Karpas-422 (cell line): ENCODE measurements around the gene SH3RF1. TPM values are rescaled to one million over a fixed set of nuclear protein-coding genes. Genes with fewer than 3 reads are reported as not detected.

Experiments
- DNase-seq: peaks from one replicate; pipeline ENCODE4 v3.0.0-alpha.2; 2015
- H2AFZ ChIP-seq: fragments of 200-600 bp; sonication (generic); 2 replicates; pipeline ENCODE4 v1.6.1; 2014; ENCODE audit warnings: antibody characterized with exemption, low read length, mixed read lengths
- H3K27ac ChIP-seq: fragments of 200-600 bp; sonication (generic); 2 replicates; pipeline ENCODE4 v1.5.1; 2014; ENCODE audit warnings: mild to moderate bottlenecking, low read length, moderate library complexity
- H3K27me3 ChIP-seq: fragments of 200-600 bp; sonication (generic); 2 replicates; pipeline ENCODE4 v1.6.1; 2014; ENCODE audit warnings: low read length, mixed read lengths
- H3K36me3 ChIP-seq: fragments of 200-600 bp; sonication (generic); 2 replicates; pipeline ENCODE4 v1.6.1; 2014; ENCODE audit warnings: low read length, mixed read lengths; ENCODE audit not compliant: insufficient read depth
- H3K4me1 ChIP-seq: fragments of 200-600 bp; sonication (generic); 2 replicates; pipeline ENCODE4 v1.6.1; 2014; ENCODE audit warnings: mild to moderate bottlenecking, low read length, mixed read lengths
- H3K4me2 ChIP-seq: fragments of 200-600 bp; sonication (generic); 2 replicates; pipeline ENCODE4 v1.6.1; 2014; ENCODE audit warnings: low read length, low read depth, mild to moderate bottlenecking; ENCODE audit not compliant: poor library complexity, severe bottlenecking
- H3K4me3 ChIP-seq: fragments of 200-600 bp; sonication (generic); 2 replicates; pipeline ENCODE4 v1.5.1; 2014; ENCODE audit warnings: mild to moderate bottlenecking, antibody characterized with exemption, low read length, mixed read lengths
- H3K79me2 ChIP-seq: fragments of 200-600 bp; sonication (generic); 2 replicates; pipeline ENCODE4 v1.6.1; 2014; ENCODE audit warnings: mild to moderate bottlenecking, low read length, mixed read lengths
- H3K9ac ChIP-seq: fragments of 200-600 bp; sonication (generic); 2 replicates; pipeline ENCODE4 v1.6.0; 2014; ENCODE audit warnings: low read length
- H3K9me2 ChIP-seq: fragments of 200-600 bp; sonication (generic), shearing (Covaris generic); replicated peaks from 2 replicates; pipeline ENCODE4 v1.6.0; 2014; ENCODE audit warnings: mild to moderate bottlenecking, low read length, moderate library complexity; ENCODE audit not compliant: insufficient read depth
- H3K9me3 ChIP-seq: fragments of 300-700, 200-600 bp; sonication (generic); 2 replicates; pipeline ENCODE4 v1.6.1; 2014; ENCODE audit warnings: low read length, mixed read lengths
- H4K20me1 ChIP-seq: fragments of 200-600 bp; sonication (generic); 2 replicates; pipeline ENCODE4 v1.6.1; 2014; ENCODE audit warnings: mild to moderate bottlenecking, antibody characterized with exemption, low read length, low read depth; ENCODE audit not compliant: insufficient read depth
- total RNA-seq: library from RNA; depleted of rRNA; stranded (reverse); fragments of >200 nt; shearing (Covaris generic); gene quantifications from 2 replicates; pipeline ENCODE4 v1.2.3, GENCODE V29; 2014; ENCODE audit warnings: low replicate concordance

SH3RF1 gene
- total RNA-seq, 1 experiment from 2014 or later, result not detected

DNA sequence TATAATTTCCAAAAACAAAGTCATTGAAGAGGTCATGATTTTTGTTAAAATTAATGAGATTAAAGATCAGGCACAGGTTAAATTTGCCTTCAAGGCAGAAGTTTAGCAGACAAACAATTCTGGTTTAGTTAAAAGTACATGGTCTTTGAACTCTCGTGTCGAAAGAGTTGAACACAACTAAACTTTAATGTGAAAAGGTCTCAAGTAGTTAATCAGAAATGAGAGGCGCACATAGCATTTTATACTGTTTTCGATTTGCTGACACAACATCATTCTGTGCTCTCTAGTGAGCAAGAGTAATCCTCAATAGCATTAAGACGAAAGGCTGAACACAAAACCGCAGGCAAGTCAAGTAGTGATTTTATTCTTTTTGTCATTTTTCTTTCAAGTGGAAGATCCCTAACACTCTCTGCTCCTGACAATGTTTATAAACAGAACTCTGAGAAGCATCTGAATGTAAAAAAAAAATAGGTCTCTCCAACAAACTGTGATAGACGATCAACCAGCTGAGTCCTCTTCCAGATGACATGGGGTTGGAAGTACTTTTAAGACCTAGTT, 49.8 kb downstream of the SH3RF1 start:
- Histone ChIP-seq H2AFZ (no peak overlapping the region), H3K9me3 (no peaks in the 10 kb centered on the region), H4K20me1 (no peaks in the 10 kb centered on the region), H3K4me3 (no peak overlapping the region), H3K9ac (no peak overlapping the region), H3K27me3 (no peaks in the 10 kb centered on the region), H3K79me2 (no peaks in the 10 kb centered on the region), H3K36me3 (no peaks in the 10 kb centered on the region), H3K4me1 (no peaks in the 10 kb centered on the region), H3K4me2 (no peak overlapping the region), H3K27ac (no peak overlapping the region), H3K9me2 (no peaks in the 10 kb centered on the region)
- no peak for DNase-seq

DNA sequence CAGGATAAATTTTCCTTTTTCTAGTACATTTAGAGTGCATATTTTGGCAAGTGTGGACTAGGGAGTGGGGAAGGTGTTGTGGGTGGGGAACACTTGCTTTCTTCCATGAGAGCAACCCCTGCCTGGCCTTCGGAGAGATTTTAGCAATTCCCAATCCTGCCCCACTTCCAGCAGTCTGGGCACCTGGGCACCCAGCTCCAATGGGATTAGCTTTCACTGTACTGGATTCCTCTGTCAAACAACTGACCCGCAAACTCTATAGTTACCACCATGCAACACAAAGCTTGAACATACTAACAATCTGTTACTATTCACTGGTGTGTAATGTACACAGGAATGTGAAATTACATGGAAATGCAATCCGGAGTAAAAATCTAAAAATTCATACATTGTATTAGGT, 50.3 kb downstream of the SH3RF1 start:
- no peaks in the 10 kb centered on the region for H3K79me2 ChIP-seq
- no peaks in the 10 kb centered on the region for H3K36me3 ChIP-seq
- H2AFZ ChIP-seq, result no peak overlapping the region
- DNase-seq, result no peak
- H3K9me3 ChIP-seq, result no peaks in the 10 kb centered on the region
- H3K9ac ChIP-seq, result no peak overlapping the region
- no peaks in the 10 kb centered on the region for H3K4me1 ChIP-seq
- H3K4me3 ChIP-seq, result no peak overlapping the region
- no peaks in the 10 kb centered on the region for H3K27me3 ChIP-seq
- H3K9me2 ChIP-seq, result no peaks in the 10 kb centered on the region
- no peak overlapping the region for H3K27ac ChIP-seq
- H4K20me1 ChIP-seq, result no peaks in the 10 kb centered on the region
- no peak overlapping the region for H3K4me2 ChIP-seq

DNA sequence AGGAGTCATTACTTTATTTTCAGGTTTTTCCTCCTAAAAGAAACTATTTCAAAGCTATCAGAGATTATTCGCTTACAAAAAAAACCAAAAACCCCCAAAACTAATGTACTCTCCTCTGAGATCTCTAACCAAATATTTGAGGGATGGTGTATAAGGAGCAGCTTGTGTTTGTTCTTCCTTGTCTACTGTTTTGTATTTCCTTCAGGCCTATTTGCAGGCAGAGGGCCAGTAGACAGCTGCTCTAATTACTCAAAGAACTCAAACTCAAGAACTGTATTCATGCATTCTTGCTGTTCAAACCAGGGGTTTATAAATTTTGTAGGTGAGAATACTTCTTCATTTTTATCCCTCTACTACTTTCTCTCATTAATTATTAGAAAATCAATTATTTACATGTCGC, 51.3 kb downstream of the SH3RF1 start:
- no peak overlapping the region for H3K27ac ChIP-seq
- DNase-seq, result no peak
- no peaks in the 10 kb centered on the region for H3K79me2 ChIP-seq
- H4K20me1 ChIP-seq, result no peaks in the 10 kb centered on the region
- no peak overlapping the region for H2AFZ ChIP-seq
- no peaks in the 10 kb centered on the region for H3K4me1 ChIP-seq
- no peaks in the 10 kb centered on the region for H3K9me3 ChIP-seq
- H3K9me2 ChIP-seq, result no peaks in the 10 kb centered on the region
- H3K36me3 ChIP-seq, result no peaks in the 10 kb centered on the region
- H3K4me3 ChIP-seq, result no peak overlapping the region
- no peak overlapping the region for H3K4me2 ChIP-seq
- H3K9ac ChIP-seq, result no peak overlapping the region
- no peaks in the 10 kb centered on the region for H3K27me3 ChIP-seq

DNA sequence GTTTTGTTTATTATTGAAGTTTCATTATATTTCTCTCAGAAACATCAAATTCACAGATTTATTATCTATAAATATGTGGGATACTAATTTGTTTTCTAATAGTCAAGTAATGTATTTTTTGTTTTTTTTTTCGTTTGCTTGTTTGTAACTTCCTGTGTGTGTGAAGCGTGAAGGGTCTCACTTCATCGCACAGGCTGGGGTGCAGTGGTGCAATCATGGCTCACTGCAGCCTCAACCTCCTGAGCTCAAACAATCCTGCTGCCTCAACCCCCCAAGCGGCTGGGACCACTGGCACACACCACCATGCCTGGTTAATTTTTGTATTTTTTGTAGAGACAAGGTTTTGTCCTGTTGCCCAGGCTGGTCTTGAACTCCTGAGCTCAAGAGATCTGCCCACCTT, 55.1 kb downstream of the SH3RF1 start:
- H2AFZ ChIP-seq, result no peak overlapping the region
- H3K9me2 ChIP-seq, result no peaks in the 10 kb centered on the region
- H3K4me3 ChIP-seq, result no peak overlapping the region
- no peaks in the 10 kb centered on the region for H3K79me2 ChIP-seq
- no peaks in the 10 kb centered on the region for H3K36me3 ChIP-seq
- no peaks in the 10 kb centered on the region for H3K4me1 ChIP-seq
- no peak overlapping the region for H3K4me2 ChIP-seq
- H3K9me3 ChIP-seq, result no peaks in the 10 kb centered on the region
- H3K27me3 ChIP-seq, result no peaks in the 10 kb centered on the region
- no peak overlapping the region for H3K9ac ChIP-seq
- no peaks in the 10 kb centered on the region for H4K20me1 ChIP-seq
- no peak for DNase-seq
- H3K27ac ChIP-seq, result no peak overlapping the region

DNA sequence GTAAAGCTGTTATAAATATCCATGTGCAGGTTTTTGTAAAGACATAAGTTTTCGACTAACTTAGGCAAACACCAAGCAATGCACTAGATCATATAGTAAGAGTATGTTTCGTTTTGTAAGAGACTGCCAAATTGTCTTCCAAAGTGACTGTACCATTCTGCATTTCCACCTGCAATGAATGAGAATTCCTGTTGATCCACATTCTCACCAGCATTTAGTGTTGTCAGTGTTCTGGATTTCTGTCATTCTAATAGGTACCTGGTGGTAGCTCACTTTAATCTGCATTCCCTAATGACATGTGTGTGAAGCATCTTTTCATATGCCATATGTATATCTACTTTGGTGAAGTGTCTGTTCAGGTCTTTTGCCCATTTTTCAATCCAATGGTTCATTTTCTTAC, 57.8 kb downstream of the SH3RF1 start:
- H3K79me2 ChIP-seq, result no peaks in the 10 kb centered on the region
- H3K9ac ChIP-seq, result no peak overlapping the region
- no peak overlapping the region for H3K4me2 ChIP-seq
- H2AFZ ChIP-seq, result no peak overlapping the region
- no peaks in the 10 kb centered on the region for H3K9me3 ChIP-seq
- no peaks in the 10 kb centered on the region for H3K27me3 ChIP-seq
- H4K20me1 ChIP-seq, result no peaks in the 10 kb centered on the region
- H3K4me3 ChIP-seq, result no peak overlapping the region
- H3K4me1 ChIP-seq, result no peaks in the 10 kb centered on the region
- no peak for DNase-seq
- H3K27ac ChIP-seq, result no peak overlapping the region
- no peaks in the 10 kb centered on the region for H3K9me2 ChIP-seq
- no peaks in the 10 kb centered on the region for H3K36me3 ChIP-seq

DNA sequence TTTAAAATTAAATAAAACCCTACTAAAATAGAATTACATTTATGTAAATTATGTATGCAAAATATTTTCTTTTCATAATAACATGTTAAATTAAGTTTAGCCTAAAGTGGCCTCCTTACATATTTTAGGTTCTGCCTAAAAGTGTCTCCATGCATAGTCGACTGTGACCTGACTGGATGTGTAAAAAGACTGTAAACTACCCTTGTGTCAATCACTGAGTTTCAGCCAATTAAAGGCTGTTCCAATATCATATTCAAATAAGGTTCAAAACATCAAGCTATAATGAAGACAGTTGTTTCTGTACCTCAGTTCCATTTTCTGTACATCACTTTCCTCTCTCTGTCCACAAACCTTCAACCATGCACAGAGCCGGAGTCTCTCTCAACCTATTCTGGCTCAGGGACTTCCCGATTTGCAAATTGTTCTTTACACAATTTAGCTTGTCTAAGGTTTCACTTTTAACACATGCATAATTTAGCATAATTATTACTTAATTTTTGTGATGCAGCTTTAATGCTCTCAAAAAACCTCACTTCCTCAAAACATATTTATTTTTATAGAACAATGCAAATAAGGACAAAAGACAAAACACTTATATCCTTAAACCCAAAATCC, 60.1 kb downstream of the SH3RF1 start:
- no peak for DNase-seq
- no peaks in the 10 kb centered on the region for H3K9me2 ChIP-seq
- no peaks in the 10 kb centered on the region for H3K79me2 ChIP-seq
- H4K20me1 ChIP-seq, result no peaks in the 10 kb centered on the region
- H3K9me3 ChIP-seq, result no peaks in the 10 kb centered on the region
- H3K36me3 ChIP-seq, result no peaks in the 10 kb centered on the region
- H3K9ac ChIP-seq, result no peak overlapping the region
- no peaks in the 10 kb centered on the region for H3K4me1 ChIP-seq
- no peak overlapping the region for H2AFZ ChIP-seq
- no peak overlapping the region for H3K4me3 ChIP-seq
- H3K27me3 ChIP-seq, result no peaks in the 10 kb centered on the region
- H3K4me2 ChIP-seq, result no peak overlapping the region
- H3K27ac ChIP-seq, result no peak overlapping the region

DNA sequence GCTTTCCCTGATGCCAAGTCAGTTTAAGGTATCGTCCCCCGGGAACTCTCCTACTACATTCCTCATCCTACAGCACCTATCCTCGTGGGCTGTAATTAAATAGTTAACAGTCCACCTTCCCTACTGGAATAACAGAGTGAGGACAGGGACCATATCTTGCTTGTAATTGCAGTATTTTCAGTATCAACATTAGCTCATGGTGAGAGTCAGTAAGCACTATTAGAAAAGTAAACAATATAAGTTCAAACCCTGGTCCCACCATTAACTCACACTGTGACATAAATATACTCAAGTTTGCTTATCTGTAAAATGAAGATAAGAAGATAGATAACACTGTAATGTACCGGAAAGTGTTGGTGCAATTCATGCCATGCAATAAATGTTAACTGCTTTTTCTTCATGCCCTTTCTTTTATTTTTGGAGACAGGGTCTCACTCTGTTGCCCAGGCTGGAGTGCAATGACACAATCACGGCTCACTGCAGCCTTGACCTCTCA, 61.3 kb downstream of the SH3RF1 start:
- Histone ChIP-seq H3K27me3 (no peaks in the 10 kb centered on the region), H3K36me3 (no peaks in the 10 kb centered on the region), H3K9me2 (no peaks in the 10 kb centered on the region), H4K20me1 (no peaks in the 10 kb centered on the region), H3K4me2 (no peak overlapping the region), H3K9me3 (no peaks in the 10 kb centered on the region), H3K4me3 (no peak overlapping the region), H3K27ac (no peak overlapping the region), H3K9ac (no peak overlapping the region), H2AFZ (no peak overlapping the region), H3K4me1 (no peaks in the 10 kb centered on the region), H3K79me2 (no peaks in the 10 kb centered on the region)
- DNase-seq, result no peak

DNA sequence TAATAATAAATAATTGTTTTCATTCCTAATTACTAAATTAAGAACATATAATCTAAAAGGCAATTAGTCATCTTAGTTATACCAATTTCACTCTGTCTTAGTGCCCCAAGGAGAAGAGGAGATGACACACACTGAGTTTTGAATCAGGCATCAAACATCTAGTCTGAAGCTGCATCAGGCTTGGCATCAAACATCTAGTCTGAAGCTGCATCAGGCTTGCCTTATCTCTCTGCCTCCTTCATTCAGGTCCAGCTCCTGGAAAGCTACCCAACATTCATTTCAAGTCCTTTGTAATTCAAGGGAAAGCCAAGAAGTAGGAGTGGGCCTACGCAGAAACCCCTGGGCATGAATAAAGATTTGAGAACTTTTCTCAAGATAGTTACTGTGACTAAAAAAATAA, 62.2 kb downstream of the SH3RF1 start:
- Histone ChIP-seq H2AFZ (no peak overlapping the region), H3K9me3 (no peaks in the 10 kb centered on the region), H3K9me2 (no peaks in the 10 kb centered on the region), H3K27ac (no peak overlapping the region), H3K4me3 (no peak overlapping the region), H3K79me2 (no peaks in the 10 kb centered on the region), H3K4me1 (no peaks in the 10 kb centered on the region), H3K9ac (no peak overlapping the region), H4K20me1 (no peaks in the 10 kb centered on the region), H3K36me3 (no peaks in the 10 kb centered on the region), H3K4me2 (no peak overlapping the region), H3K27me3 (no peaks in the 10 kb centered on the region)
- DNase-seq, result no peak
